NCI-H1105 (cell line): ENCODE measurements around the gene KIF3A.
"Not testable (repeated sequence)": the region's sequence is repeated elsewhere in the genome, so short reads cannot be mapped to it uniquely, and the experiment has no call there.

Experiments
- DNase-seq: peaks from one replicate; lab custom pipeline; 2025; lab: John Stamatoyannopoulos, UW

KIF3A gene

GRCh38 chr5:132718544-132719312, 18.6 kb downstream of the KIF3A start:
- DNase-seq, result no peak

- no peak for DNase-seq
Observed at GRCh38 chr5:132714456-132715307, 22.7 kb downstream of the KIF3A start.

- no peak for DNase-seq
Observed at GRCh38 chr5:132708645-132709044, 28.7 kb downstream of the KIF3A start.

DNA sequence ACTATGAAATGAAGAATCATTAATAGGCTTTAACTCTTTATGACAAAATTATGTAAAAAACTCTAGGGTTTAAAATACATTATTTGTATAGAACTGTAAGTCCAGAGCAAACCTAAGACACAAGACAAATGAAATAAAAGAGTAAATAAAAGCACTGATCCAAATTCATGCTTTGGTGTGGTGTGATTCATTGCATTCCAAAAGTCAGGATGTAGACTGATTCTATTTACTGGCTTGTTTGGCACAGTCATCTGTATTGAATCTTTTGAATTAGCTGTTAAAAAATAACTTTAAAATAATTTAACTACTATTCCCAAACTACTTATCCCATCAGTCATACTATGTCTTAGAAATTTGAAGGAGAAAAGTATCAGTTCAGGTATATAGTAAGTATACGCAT, 32.5 kb downstream of the KIF3A start:
- no peak for DNase-seq

DNA sequence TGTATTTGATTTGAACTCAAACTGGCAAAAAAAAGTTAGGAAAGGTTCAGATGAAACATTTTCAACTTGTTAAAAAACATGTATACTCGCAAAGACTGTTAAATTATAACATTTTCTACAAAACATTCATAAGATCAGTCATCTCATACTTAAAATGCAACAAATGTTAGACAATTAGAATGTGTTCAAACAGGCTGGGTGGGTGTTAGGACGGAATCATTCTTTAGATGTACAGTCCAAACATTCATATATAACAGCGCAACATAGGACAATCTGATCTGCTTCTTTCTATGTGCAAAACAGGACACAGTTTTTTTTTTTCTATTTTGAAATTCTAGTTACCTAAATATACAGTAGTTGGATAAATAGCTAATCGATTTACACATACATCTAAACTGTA, 41.4 kb downstream of the KIF3A start:
- DNase-seq, result no peak

DNA sequence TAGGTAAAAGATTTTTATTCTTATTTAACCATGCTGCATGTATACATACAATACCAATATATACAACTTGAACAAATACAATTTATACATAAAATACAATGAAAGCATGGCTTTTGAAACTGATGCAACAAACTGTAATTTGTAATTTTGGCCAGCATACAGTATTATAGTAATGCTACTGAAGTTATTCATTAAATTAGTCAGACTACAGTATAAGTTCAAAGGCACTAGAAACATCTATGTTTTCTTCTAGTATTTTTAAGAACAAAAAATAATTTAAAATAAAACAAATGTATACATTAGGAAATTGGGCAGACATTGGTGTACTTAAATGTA, 44.7 kb downstream of the KIF3A start:
- no peak for DNase-seq

GRCh38 chr5:132691755-132692631, 45.4 kb downstream of the KIF3A start:
- not testable (repeated sequence) for DNase-seq

DNA sequence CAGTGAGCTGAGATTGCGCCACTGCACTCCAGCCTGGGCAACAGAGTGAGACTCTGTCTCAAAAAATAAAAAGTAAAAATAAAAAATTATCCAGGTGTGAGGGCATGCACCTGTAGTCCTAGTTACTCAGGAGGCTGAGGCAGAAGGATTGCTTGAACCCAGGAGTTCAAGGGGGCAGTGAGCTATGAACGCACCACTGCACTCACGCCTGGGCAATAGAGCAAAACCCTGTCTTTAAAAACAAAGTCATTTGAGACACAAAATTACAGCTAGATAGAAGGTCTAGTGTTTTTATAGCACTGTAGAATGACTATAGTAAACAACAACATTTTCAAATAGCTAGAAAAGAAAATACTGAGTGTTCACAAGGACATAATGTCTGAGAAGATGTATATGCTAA, 47.2 kb downstream of the KIF3A start:
- no peak for DNase-seq

DNA sequence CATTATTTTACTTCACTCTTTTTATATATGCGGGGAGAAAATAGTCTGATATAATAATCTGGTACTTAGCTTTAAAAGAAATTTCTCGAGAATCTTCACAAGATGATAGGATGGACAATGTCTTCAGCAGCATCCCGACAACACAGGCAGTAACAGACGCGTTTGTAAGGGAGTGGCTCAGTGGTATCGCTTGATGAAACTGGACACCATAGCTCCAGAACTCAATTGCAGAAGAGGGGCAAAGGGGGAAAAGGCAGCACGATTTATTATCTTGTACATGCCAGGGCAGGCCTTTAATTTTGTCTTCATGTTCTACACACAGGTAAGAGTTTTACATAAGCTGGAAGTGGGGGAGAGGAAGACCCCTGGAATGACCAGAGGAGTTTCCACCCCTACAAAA, 47.8 kb downstream of the KIF3A start:
- no peak for DNase-seq

- DNase-seq, result no peak
Observed at GRCh38 chr5:132688536-132689339, 48.6 kb downstream of the KIF3A start.

- no peak for DNase-seq
Observed at GRCh38 chr5:132687995-132688394, 49.4 kb downstream of the KIF3A start.

- DNase-seq, result no peak
Observed at GRCh38 chr5:132686193-132686592, 51.2 kb downstream of the KIF3A start.

- no peak for DNase-seq
Observed at GRCh38 chr5:132684922-132685720, 52.2 kb downstream of the KIF3A start.

GRCh38 chr5:132684491-132684890, 52.9 kb downstream of the KIF3A start:
- no peak for DNase-seq

DNA sequence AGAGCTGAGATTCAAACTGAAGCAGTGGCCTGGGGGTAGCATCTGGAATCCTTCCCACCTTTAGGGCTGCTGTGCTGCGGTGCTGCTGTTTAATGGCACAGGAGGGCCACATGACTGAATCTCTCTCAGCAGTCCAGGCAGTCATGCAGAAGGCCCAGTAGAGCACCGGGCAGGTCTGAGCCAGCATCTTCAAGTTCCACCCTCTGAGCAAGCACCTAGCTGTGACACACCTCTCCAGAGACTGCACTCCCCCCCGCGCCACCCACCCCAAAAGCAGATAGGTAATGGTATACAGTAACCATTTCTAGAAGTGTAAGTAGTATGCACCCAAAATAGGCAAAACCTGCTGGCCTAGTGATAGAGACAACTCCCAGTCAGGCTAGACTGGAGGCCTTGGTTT, 55.4 kb downstream of the KIF3A start:
- no peak for DNase-seq

- no peak for DNase-seq
Observed at GRCh38 chr5:132681476-132681831, 55.9 kb downstream of the KIF3A start.

- DNase-seq, result no peak
Observed at GRCh38 chr5:132680780-132681475, 56.4 kb downstream of the KIF3A start.

DNA sequence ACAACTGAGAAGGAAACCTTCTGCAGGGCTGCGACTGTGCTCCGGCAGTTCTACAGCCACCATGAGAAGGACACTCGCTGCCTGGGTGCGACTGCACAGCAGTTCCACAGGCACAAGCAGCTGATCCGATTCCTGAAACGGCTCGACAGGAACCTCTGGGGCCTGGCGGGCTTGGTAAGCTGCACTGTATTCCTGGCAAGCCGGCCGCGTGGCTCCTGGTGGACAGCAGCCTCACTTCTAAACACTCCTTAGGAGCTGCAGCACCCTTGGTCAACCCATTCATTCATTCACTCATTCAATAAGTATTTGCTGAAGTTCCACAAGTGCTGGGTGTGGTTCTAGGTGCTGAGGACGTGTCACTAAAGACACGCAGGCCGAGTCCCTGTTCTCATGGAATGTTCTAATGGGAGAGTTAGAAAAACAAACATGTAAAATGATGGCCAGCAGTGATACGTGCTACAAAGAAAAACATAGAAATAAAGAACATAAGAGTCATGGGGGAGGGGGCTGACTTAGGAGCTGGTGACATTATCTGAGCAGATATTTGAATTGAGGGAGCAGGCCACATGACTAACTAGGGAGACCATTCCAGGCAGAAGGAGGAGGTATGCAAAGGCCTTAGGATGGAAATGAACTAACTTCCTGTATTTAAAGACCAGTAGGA, 57.5 kb downstream of the KIF3A start:
- no peak for DNase-seq

- DNase-seq, result no peak
Observed at GRCh38 chr5:132679166-132679565, 58.2 kb downstream of the KIF3A start.

- DNase-seq, result no peak
Observed at GRCh38 chr5:132678735-132679134, 58.6 kb downstream of the KIF3A start.
